ENCODE data around the gene PARD3B.
"Not testable (repeated sequence)": the region's sequence is repeated elsewhere in the genome, so short reads cannot be mapped to it uniquely, and the experiment has no call there.

PARD3B gene

DNA sequence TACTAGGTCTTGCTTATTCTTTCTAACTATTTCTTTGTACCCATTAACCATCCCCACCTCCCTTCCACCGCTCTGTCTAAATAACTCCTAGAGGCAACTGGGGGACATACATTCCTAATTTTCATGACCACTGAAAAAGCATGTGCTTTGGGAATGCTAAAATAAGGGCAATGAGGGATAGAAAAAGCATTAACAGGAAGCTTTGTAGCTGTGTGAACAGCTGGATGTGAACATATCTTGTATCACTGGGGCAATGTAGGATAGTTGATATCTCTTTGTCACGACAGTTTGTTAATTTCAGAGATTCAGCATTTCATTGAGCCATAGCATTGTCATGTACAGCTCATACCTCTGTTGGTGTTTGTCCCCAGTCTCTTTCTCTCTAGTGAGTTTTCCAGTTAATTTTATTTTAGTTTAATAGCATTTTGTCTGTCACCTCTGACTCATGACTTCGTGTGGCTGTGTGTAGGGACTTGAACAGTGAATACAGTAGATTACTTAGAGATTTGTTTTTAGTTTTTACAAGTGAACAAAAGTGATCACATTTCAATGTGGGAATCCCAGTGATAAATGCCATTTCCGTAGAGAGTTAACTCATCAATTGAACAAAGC, 906.7 kb downstream of the PARD3B start:
- no peak for DNase-seq

GRCh38 chr2:205453202-205453601, 907.9 kb downstream of the PARD3B start:
- DNase-seq: no peak

GRCh38 chr2:205456682-205457081, 911.4 kb downstream of the PARD3B start:
- DNase-seq: no peak

GRCh38 chr2:205460217-205460616, 914.9 kb downstream of the PARD3B start:
- no peak for DNase-seq

GRCh38 chr2:205461169-205461568, 915.9 kb downstream of the PARD3B start:
- DNase-seq: no peak

- DNase-seq: no peak
Observed at GRCh38 chr2:205461678-205462665, 916.7 kb downstream of the PARD3B start.

- DNase-seq: no peak
Observed at GRCh38 chr2:205462681-205463345, 917.5 kb downstream of the PARD3B start.

- no peak for DNase-seq
Observed at GRCh38 chr2:205463466-205464025, 918.3 kb downstream of the PARD3B start.

GRCh38 chr2:205464681-205465080, 919.4 kb downstream of the PARD3B start:
- no peak for DNase-seq

GRCh38 chr2:205465791-205466190, 920.5 kb downstream of the PARD3B start:
- no peak for DNase-seq

DNA sequence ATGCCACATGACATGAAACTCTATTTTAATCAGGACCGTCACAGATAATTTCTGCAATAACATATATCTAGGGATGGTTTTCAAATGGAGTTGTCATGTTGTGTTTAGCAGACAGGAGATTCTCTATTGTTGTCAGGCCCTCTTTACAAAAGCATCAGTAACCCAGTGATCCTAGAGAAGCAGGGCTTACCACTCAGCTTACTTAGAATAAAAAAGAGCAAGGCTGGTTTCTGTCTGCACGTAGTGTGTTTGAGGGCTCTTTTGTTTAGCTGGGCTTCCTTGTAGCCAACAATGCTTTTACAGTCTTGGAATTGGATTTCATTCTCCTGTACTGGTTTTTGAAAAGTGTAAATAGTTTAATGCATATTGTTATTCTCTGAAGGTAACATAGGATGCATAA, 926.5 kb downstream of the PARD3B start:
- no peak for DNase-seq

- no peak for DNase-seq
Observed at GRCh38 chr2:205473791-205474190, 928.5 kb downstream of the PARD3B start.

DNA sequence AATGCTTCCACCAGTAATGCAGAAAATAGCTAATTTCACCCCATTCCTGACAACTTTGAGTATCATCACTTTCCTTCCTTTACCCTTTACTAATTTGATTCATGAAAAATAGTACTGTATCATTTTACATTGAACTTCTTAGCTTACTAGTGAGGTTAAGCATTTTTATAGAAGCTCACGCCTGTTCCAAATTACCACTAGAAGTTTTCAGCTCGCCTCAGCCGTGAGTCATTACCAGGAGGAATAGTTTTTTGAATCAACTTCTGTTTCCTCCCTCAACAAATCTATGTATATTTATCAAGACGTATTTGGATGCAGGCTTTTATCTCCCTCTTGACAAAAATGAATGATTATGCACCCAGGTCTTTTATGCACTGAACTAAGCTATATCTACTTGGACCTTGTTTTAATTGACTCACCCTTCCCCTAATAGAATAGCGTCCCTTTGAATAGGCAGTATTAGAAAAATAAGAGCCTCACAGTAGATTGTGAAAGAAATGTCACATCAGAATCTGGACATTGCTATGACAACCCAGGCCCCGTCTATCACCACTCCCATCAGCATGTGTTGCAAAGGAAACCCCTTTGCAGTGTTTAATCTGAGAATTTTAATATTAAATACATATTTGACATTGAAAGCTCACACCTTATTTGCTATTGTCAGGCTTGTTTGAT, 929.6 kb downstream of the PARD3B start:
- DNase-seq: no peak

DNA sequence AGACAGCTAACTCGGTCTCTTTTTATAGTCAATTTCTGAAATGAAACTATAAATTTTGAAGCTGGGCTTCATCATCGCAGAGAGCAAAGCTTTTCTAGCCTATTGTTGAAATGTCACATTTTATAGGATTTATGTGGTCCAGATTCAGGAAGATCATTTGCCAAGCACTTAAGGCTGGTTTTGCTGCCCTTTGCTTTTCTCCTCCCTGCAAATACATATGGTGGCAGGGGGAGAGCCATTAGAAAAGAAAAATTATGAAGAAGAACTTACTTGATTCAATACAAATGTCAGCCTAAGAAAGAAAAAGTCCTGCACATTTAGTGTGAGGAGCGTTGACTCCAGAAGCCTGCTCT, 930.1 kb downstream of the PARD3B start:
- DNase-seq: no peak

GRCh38 chr2:205477016-205477705, 931.9 kb downstream of the PARD3B start:
- DNase-seq: no peak

- DNase-seq: no peak
Observed at GRCh38 chr2:205481861-205482260, 936.6 kb downstream of the PARD3B start.

DNA sequence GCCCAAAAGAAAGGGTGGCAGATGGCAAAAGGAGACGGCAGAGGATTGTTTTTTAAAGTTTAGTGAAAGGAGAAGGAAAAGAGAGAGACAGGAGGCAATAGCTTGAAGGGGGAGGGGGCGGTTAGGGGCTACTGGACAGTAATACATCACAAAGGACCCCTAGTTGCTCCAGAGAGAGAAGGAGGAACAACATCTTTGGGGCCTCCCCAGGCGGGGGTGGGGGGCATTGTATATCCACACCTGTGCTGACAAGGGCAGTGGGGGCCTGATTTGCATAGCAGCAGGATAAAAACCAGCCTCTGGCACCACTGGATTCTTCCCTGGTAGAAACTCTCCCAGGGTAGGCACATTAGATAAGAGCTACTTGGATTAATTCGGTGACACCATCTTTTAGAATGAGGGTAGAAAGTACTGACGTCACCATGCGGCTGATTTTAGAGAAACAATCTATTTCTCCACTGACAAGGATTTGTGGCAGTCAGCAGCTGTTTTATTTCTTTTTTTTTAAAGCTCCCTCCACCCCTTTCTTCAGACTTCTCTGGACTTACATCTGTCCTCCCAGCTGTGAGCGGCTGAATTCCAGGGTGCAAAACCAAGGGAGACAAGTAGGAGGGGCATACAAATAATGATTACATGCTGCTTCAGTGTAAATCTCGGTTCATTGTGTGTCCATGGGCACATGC, 937.3 kb downstream of the PARD3B start:
- DNase-seq: no peak

DNA sequence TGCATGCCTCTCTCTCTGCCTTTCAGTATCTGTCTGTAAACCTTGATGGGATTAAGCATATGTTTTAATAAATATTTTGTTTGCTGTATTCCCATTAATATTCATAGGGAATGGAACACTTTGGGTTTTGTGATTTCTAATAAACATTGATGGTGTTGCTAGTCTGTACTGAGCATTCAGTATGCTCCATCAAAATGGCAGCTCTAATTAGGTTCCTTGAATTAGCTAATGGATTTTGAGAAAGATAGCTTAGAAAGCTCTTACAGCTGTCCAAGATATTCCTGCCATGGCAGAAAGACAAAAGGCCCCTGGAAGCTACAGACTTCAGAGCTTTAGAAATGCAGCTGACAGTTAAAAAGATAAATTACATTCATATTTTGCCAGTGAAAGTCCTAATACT, 937.8 kb downstream of the PARD3B start:
- DNase-seq: no peak

DNA sequence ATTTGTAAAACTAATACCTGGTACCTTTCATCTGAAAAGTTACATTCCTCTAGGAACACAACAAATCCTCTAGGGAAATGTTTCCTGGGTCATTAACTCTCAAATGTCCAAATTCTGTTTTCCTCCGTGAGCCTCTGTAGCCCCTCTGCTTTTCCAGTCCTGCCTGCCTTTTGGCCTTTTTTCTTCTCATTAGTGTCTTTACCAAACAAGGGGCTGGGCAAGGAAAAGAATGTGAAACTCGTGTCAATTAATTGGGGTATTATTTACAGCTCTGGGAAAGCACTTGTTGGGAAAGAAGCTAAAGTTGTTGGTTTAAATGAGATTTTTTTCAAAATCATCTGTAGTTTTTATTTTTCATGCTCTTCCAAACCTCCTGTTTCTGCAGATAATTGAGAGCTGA, 938.9 kb downstream of the PARD3B start:
- DNase-seq: no peak

DNA sequence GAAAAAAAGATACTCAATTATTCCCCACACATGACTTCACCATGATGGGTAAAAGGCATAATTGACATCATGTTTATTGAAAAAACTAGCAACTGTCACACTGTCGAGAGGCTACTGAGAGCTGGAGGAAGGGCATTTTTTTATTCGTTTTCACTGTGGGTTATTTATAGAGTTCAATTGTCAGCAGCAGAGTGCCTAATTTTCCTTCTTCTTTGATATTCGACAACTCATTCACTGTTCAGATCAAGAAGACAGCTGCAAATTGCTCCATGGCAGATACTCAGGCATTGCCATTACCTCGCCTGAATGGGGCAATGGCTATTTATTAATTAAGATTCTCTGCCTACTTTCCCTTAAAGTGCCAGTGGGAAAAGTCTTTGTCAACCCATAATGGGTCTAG, 939.5 kb downstream of the PARD3B start:
- DNase-seq: no peak

- DNase-seq: not testable (repeated sequence)
Observed at GRCh38 chr2:205493528-205493927, 948.3 kb downstream of the PARD3B start.

All from NCI-H2107 (cell line).